ENCODE measurements around the gene SPATA16.

DNA sequence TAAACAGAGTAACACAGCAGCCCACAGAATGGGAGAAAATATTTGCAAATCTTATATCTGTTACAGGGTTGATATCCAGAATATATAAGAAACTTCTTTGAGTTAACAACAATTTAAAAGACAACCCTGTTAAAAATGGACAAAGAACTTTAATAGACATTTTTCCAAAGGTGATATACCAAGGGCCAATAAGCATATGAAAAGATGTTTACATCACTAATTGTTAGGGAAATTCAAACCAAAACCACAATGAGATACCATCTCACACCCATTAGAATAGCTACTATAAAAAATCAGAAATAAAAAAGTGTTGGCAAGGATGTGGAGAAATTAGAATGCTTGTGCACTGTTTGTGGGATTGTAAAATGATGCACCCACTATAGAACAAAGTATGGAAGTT, 110.8 kb downstream of the SPATA16 start:
- TF ChIP-seq FOXM1 (IDR thresholded peaks at IDR 0.05; ENCODE audit: borderline replicate concordance) (no peak), ELF4 (IDR thresholded peaks at IDR 0.05) (no peak), SUZ12 (IDR thresholded peaks at IDR 0.05) (no peak), NFRKB (IDR thresholded peaks at IDR 0.05) (no peak), LEF1 (IDR thresholded peaks at IDR 0.05; ENCODE audit: borderline replicate concordance) (no peak)
